Activated CD4-positive, alpha-beta T cell treated with anti-CD3 and anti-CD28 coated beads for 36 hours (primary cell): Measurements from ENCODE around the gene GALK1. TPM values are rescaled to one million over a fixed set of nuclear protein-coding genes. Genes with fewer than 3 reads are reported as not detected.

Source experiments
- microRNA-seq: library from miRNA; unstranded; fragments of <30 nt; microRNA quantifications from one replicate; pipeline ENCODE4 v1.2.0, GENCODE V29; 2021; ENCODE audit warnings: borderline replicate concordance
- total RNA-seq, 2 experiments: library from RNA; stranded (reverse); gene quantifications; one replicate each; pipeline ENCODE4 v1.2.3, GENCODE V29; 2021

GALK1 gene
- total RNA-seq, 2 experiments from 2014 or later: 50.3 to 63.2 TPM

Small RNA genes within 50 kb of the gene (microRNA-seq; reads per million reads assigned to microRNA genes)
- not detected for gene MIR4738

Other genes starting within 250 kb of the GALK1 start
- gene CASKIN2, start 249.7 kb downstream of the GALK1 start, total RNA-seq: 1 to 10 TPM; 2.9 to 3.0 TPM
- 10 to 100 TPM; 29.2 to 35.1 TPM for gene TSEN54, start 248.7 kb downstream of the GALK1 start, total RNA-seq
- gene LLGL2, start 239.5 kb downstream of the GALK1 start, total RNA-seq: 1 to 10 TPM; 7.1 to 9.6 TPM
- 10 to 100 TPM; 20.8 to 22.4 TPM for gene MYO15B, start 177.4 kb downstream of the GALK1 start, total RNA-seq
- under 1 TPM; 0.12 to 0.14 TPM for gene SMIM5, start 131.8 kb downstream of the GALK1 start, total RNA-seq
- 10 to 100 TPM; 36.4 to 40.5 TPM for gene RECQL5, start 98.0 kb downstream of the GALK1 start, total RNA-seq
- 10 to 100 TPM; 87.8 to 100.0 TPM for gene SAP30BP, start 97.9 kb downstream of the GALK1 start, total RNA-seq
- 1 to 10 TPM in 1 of 2 experiments, under 1 TPM in 1; 0.62 to 1.5 TPM for gene ITGB4, start 43.7 kb downstream of the GALK1 start, total RNA-seq
- gene UNK, start 19.6 kb upstream of the GALK1 start, total RNA-seq: 10 to 100 TPM; 24.5 to 33.7 TPM
- 100 to 1,000 TPM; 106 to 133 TPM for gene UNC13D, start 79.2 kb upstream of the GALK1 start, total RNA-seq
- 10 to 100 TPM; 68.7 to 74.1 TPM for gene WBP2, start 90.1 kb upstream of the GALK1 start, total RNA-seq
- gene TRIM47, start 113.4 kb upstream of the GALK1 start, total RNA-seq: 10 to 100 TPM; 13.4 to 19.9 TPM
- 10 to 100 TPM; 28.9 to 31.9 TPM for gene TRIM65, start 131.8 kb upstream of the GALK1 start, total RNA-seq
- gene MRPL38, start 139.7 kb upstream of the GALK1 start, total RNA-seq: 100 to 1,000 TPM in 1 of 2 experiments, 10 to 100 TPM in 1; 98.0 to 115 TPM
- gene FBF1, start 175.8 kb upstream of the GALK1 start, total RNA-seq: 10 to 100 TPM; 16.2 to 18.0 TPM
- gene ACOX1, start 214.0 kb upstream of the GALK1 start, total RNA-seq: 10 to 100 TPM; 27.7 to 33.1 TPM
- 10 to 100 TPM in 1 of 2 experiments, 1 to 10 TPM in 1; 9.8 to 13.6 TPM for gene TEN1, start 214.0 kb upstream of the GALK1 start, total RNA-seq
- gene CDK3, start 235.7 kb upstream of the GALK1 start, total RNA-seq: 1 to 10 TPM; 5.6 to 6.0 TPM